Epithelial cell of esophagus (primary cell): Measurements from ENCODE around the gene SZT2.

ENCODE experiments used
- DNase-seq: peaks from one replicate; pipeline ENCODE4 v3.0.0; 2010; ENCODE audit warnings: low read depth
- H3K4me3 ChIP-seq: 2 replicates; pipeline ENCODE4 v1.5.1; 2011; ENCODE audit warnings: mild to moderate bottlenecking, low read length, control low read depth
- TF ChIP-seq, protein P1 (sequence below): IDR thresholded peaks from 2 replicates; pipeline ENCODE4 v1.5.1; 2011; ENCODE audit warnings: low read depth, mild to moderate bottlenecking, low read length, control low read depth, inconsistent platforms; ENCODE audit not compliant: insufficient read depth; ENCODE audit errors: missing control alignments

SZT2 gene

DNA sequence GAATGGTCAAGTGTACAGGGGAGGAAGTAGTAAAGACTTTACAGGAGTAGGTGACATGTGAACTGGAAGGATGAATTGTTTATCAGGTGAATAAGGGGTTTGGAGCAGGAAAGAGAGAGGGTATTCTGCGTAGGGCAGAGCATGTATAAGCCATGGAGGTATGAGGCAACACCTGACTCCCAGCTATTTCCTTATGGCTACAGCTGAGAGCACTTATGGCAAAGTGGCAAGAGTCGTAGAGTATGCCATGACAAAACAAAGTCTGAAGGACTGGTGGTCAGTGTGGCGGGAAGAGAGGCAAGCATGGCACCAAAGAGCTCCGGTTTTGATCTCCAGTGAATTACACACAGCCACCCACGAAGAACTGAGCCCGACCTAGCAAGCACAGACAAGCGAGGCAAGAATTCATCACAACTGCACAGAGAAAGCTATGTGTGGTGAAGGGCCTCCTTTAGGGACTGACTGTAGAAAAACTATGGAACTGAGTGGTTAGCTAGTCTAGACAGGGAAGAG is 12.9 kb upstream of the SZT2 start:
- TF ChIP-seq, protein P1, sequence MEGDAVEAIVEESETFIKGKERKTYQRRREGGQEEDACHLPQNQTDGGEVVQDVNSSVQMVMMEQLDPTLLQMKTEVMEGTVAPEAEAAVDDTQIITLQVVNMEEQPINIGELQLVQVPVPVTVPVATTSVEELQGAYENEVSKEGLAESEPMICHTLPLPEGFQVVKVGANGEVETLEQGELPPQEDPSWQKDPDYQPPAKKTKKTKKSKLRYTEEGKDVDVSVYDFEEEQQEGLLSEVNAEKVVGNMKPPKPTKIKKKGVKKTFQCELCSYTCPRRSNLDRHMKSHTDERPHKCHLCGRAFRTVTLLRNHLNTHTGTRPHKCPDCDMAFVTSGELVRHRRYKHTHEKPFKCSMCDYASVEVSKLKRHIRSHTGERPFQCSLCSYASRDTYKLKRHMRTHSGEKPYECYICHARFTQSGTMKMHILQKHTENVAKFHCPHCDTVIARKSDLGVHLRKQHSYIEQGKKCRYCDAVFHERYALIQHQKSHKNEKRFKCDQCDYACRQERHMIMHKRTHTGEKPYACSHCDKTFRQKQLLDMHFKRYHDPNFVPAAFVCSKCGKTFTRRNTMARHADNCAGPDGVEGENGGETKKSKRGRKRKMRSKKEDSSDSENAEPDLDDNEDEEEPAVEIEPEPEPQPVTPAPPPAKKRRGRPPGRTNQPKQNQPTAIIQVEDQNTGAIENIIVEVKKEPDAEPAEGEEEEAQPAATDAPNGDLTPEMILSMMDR: no peak
- no peak overlapping the region for H3K4me3 ChIP-seq
- peak; percentile 34 for DNase-seq

- DNase-seq: no peak
- TF ChIP-seq, protein P1: no peak
- H3K4me3 ChIP-seq: no peak overlapping the region
Observed at GRCh38 chr1:43377831-43378230, 11.9 kb upstream of the SZT2 start.

DNA sequence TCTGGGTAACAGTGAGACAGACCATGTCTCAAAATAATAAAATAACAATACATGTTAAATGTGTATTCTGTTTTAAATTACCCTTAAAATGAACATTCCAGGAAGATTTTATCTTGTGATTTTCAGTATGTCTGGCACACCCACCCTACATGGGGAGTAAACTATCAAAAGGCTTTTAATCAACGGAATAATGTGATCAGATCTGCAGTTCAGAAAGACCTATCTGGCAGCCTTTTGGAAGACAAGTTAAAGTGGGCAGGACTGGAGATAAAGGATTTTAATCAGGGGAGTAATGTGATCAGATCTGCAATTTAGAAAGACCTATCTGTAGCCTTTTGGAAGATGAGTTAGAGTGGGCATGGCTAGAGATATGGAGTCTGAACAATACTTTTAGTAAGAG is 10.2 kb upstream of the SZT2 start:
- DNase-seq: no peak
- TF ChIP-seq, protein P1: no peak
- no peak overlapping the region for H3K4me3 ChIP-seq

GRCh38 chr1:43381612-43382011 is 8.1 kb upstream of the SZT2 start:
- no peak overlapping the region for H3K4me3 ChIP-seq
- DNase-seq: no peak
- TF ChIP-seq, protein P1: no peak

GRCh38 chr1:43382027-43382779 is 7.5 kb upstream of the SZT2 start:
- TF ChIP-seq, protein P1: no peak
- no peak overlapping the region for H3K4me3 ChIP-seq
- DNase-seq: no peak

- DNase-seq: no peak
- TF ChIP-seq, protein P1: peak; percentile 24
- no peak overlapping the region for H3K4me3 ChIP-seq
Observed at GRCh38 chr1:43383449-43383848, 6.2 kb upstream of the SZT2 start.

- TF ChIP-seq, protein P1: no peak
- DNase-seq: no peak
- no peak overlapping the region for H3K4me3 ChIP-seq
Observed at GRCh38 chr1:43386676-43387075, 3.0 kb upstream of the SZT2 start.
